ENCODE measurements around the gene KCNQ1OT1. TPM values are rescaled to one million over a fixed set of nuclear protein-coding genes. Genes with fewer than 3 reads are reported as not detected.

The KCNQ1OT1 gene
- total RNA-seq, 2 donors from 2014 or later, result 0.24 to 0.64 TPM

DNA sequence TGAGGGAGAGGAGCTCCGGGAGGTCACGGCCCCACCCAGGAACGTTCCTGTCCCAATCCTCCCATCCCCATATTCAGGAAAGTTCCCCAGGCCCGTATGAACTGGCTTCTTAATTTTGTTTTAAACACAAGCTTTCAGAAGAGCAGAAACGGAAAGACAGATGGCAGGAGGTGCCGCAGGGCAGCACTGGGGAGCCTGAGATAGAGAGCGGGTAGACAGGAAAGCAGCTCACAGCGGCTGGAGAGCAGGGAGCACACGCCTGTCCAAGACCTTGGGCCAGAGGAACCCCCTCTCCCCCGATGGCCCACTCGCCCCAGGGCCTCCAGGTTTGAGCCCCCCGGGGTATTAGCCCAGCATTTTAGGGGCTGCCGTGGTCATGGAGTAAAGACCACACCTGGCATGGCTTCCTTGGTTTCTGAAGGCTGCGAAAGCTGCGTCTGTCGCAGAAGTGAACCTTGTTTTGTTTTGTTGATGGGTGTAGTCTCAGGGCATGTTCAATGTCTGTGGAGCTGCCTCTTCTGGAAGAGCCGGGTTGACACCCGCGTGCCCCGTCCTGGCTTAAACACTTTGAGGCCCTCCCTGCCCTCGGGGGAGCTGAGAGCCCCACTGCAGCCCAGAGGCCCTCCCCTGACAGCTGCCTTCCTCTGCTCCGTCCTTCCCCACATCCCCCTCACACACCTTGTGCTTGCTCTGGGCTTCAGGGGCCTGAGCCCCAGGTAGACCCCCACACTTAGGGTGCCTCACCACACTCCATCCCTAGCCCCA, 17.9 kb upstream of the KCNQ1OT1 start:
- Mint-ChIP-seq H3K4me3 (no peak overlapping the region), H3K9me3 (no peaks in the 10 kb centered on the region), H3K27me3 (no peaks in the 10 kb centered on the region), H3K4me1 (no peaks in the 10 kb centered on the region), H3K27ac (no peak overlapping the region), H3K36me3 (ENCODE audit: low read depth) (no peaks in the 10 kb centered on the region)
- no peak for ATAC-seq (replicated peaks)

DNA sequence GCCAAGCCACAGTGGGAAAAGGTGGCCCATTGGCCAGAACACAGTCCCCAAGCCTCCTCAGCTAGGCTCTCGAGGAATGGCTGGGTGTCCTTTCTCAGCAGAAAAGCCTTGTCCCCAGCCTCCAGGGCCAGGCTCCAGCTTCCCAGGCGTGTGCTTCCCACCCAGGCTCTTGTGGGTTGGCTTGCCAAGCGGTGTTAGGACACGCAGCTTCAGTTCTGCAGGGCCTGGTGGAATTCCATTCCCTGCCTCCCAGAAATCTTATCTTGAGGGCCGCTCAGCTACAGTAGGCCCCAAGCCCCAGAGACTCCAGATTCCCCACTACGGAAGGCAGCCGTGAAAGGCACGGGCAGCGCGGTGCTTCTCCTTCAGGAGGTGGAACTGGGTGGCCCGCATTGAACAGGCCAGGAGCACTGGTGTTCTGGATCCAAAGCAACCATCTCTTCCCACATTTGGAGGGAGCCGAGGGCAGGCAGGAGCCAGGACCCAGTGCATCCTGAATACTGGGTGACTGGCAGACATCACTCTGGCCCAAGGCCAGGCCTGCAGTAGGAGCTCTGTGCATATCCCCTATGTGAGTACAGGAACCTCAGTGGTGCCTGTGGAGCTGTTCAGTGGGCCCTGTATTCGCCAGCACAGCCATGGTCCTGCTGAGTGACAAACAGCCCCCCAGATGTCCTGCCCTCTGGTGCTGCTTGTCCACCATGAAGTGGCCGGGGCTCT, 16.7 kb upstream of the KCNQ1OT1 start:
- no peak overlapping the region for H3K4me3 Mint-ChIP-seq
- H3K9me3 Mint-ChIP-seq, result no peaks in the 10 kb centered on the region
- H3K36me3 Mint-ChIP-seq (ENCODE audit: low read depth), result no peaks in the 10 kb centered on the region
- H3K27me3 Mint-ChIP-seq, result no peaks in the 10 kb centered on the region
- no peak overlapping the region for H3K27ac Mint-ChIP-seq
- H3K4me1 Mint-ChIP-seq, result no peaks in the 10 kb centered on the region
- no peak for ATAC-seq (replicated peaks)

DNA sequence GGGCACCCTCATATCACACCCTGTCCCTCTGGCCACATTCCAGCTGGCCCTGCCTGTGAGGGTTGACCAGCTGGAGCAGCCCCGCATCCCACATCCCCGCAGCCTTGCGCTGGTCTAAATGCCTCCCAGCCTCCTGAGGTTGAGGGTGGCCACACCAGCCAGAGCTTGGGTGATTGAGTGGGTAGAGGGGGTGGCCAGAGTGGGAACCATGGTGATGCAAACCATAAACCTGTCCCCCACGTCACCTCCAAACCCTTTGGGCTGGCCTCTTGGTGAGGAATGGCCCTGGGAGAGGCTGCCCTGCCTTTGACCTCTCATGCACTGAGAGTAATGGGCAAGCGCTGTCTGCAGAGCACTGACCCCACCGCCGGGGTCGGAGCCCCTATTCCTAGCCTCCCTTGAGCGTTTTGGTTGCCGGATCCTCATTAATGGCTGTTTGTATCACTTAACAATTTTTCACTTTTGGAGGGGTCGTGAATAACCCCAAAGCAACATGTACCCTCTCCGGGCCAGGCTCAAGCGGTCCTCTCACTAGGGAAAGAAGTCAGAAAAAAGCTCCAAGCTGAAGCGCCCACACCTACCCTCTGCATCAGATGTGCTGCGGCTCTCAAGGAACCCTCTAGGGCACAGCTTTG, 16.0 kb upstream of the KCNQ1OT1 start:
- H3K9me3 Mint-ChIP-seq, result no peaks in the 10 kb centered on the region
- ATAC-seq (replicated peaks), result no peak
- no peaks in the 10 kb centered on the region for H3K4me1 Mint-ChIP-seq
- H3K36me3 Mint-ChIP-seq (ENCODE audit: low read depth), result no peaks in the 10 kb centered on the region
- no peaks in the 10 kb centered on the region for H3K27me3 Mint-ChIP-seq
- H3K4me3 Mint-ChIP-seq, result no peak overlapping the region
- no peak overlapping the region for H3K27ac Mint-ChIP-seq

DNA sequence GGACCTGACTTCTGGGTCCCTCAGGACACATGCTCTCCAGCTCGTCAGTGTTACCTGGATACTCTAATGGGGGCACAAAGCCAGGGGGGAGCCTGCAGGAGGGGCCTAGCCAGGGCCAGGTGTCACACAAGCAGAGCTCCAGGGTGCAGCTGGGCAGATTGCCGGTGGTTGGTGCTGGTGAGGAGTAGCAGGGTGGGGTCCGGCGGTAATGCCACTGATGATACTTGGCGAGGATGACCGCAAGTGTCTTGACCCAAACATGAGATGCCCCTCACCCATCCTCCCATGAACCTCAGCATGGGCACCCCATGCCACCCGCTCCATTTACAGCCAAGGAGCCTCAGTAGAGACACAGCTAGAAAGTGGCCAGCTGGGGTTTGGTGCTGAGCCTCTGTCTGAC, 15.1 kb upstream of the KCNQ1OT1 start:
- Mint-ChIP-seq H3K27ac (no peak overlapping the region), H3K4me1 (no peaks in the 10 kb centered on the region), H3K9me3 (peaks cover 2% of the 10 kb centered on the region), H3K4me3 (no peak overlapping the region), H3K27me3 (no peaks in the 10 kb centered on the region), H3K36me3 (ENCODE audit: low read depth) (no peaks in the 10 kb centered on the region)
- ATAC-seq (replicated peaks), result no peak

DNA sequence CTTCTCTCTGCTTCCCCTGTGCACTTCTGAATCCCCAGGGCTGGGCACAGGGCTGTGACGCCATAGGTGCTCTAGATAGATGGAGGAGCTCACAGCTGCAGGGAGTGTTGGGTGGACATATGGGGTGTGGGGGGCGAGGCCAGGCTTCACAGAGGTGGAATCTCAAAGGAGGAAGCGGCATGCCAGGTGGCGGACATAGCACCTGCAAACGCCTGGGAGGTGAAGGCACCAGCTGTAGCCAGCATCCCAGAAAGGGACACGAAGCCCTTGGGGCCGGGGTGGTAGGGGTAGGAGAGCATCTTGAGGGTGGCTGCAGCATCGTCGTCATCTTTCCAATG, 14.6 kb upstream of the KCNQ1OT1 start:
- no peaks in the 10 kb centered on the region for H3K4me1 Mint-ChIP-seq
- no peaks in the 10 kb centered on the region for H3K27me3 Mint-ChIP-seq
- no peak for ATAC-seq (replicated peaks)
- H3K36me3 Mint-ChIP-seq (ENCODE audit: low read depth), result no peaks in the 10 kb centered on the region
- H3K4me3 Mint-ChIP-seq, result no peak overlapping the region
- H3K9me3 Mint-ChIP-seq, result peaks cover 5% of the 10 kb centered on the region
- no peak overlapping the region for H3K27ac Mint-ChIP-seq

DNA sequence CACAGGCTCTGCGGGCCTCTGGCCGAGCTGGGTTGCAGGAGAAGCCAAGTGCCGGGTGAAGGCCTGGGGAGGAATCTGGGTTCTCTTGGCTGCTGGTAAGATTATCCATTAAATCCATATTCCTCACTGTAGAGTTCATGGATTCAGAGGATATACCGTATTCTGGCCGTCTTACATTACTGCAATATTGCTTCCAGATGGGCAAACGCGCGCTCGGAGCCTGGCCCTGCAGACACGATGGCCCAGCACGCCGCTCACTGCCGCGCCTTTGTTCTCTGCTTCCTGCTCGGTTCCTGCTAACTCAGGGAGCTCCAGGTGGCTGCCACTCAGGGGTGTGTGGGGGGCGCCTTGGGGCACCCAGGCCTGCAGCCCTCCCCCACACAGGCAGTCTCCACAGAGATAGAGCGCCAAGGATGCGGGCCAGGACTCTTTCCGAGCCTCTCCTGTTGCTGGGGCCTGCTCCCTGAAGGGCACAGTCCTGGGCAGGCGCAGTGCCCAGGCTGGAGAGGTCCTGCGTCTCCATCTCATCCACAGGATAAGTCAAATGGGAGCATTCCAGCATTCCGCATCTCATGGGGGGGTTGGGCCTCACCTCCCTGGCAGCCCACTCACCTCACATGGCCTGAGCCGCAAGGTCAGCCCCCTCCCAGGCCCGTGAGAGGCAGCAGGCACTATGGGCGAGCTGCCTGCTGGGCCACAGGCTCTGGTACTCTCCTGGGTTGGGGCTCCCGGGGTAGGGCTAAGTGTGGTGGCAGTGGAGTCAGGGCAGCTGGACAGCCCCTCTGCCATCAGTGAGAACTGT, 14.1 kb upstream of the KCNQ1OT1 start:
- Mint-ChIP-seq H3K27ac (no peak overlapping the region), H3K4me1 (no peaks in the 10 kb centered on the region), H3K36me3 (ENCODE audit: low read depth) (no peaks in the 10 kb centered on the region), H3K9me3 (peaks cover 5% of the 10 kb centered on the region), H3K27me3 (no peaks in the 10 kb centered on the region), H3K4me3 (no peak overlapping the region)
- ATAC-seq (replicated peaks), result no peak

DNA sequence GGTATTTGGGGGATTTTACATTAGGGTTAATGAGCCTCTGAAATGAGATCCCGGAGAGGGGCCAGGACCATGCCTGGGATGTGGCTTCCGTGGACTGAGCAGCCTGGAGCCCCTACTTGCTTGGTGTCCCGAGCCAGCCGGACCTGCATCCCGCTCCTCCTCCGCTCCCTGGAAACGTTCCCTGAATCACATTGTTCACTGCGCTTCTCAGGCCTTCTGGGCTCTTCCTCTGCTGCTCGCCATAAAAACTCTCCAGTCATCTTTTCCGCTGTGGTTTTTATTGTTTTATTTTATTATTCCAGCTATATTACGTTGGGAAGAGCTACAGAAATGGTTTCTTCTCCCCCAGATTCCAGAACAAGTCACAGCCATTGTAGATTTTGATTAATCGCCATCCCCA, 13.3 kb upstream of the KCNQ1OT1 start:
- H3K9me3 Mint-ChIP-seq, result peaks cover 5% of the 10 kb centered on the region
- no peaks in the 10 kb centered on the region for H3K27me3 Mint-ChIP-seq
- ATAC-seq (replicated peaks), result no peak
- no peaks in the 10 kb centered on the region for H3K36me3 Mint-ChIP-seq (ENCODE audit: low read depth)
- no peak overlapping the region for H3K27ac Mint-ChIP-seq
- no peak overlapping the region for H3K4me3 Mint-ChIP-seq
- no peaks in the 10 kb centered on the region for H3K4me1 Mint-ChIP-seq

DNA sequence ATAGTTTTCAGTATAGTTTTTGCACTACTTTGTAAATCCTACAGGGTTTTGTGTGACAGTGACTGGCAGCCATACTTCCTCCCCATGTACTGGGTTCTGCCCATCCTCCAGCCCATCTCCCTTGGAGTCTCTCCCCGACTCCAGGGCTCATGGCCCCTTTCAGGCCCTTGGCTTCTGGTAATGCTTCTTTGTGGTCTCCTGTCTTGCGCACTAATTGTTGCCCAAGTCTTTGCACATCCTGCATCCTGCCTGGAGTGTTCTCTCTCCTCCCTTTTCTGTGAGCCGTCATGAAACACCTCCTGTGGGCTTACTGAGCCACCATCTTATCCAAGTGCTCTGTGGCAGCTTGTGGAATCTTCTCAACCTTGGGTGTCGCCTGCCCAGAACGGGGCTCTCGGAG, 11.4 kb upstream of the KCNQ1OT1 start:
- Mint-ChIP-seq H3K9me3 (peaks cover 5% of the 10 kb centered on the region), H3K4me3 (no peak overlapping the region), H3K27me3 (no peaks in the 10 kb centered on the region), H3K27ac (no peak overlapping the region), H3K36me3 (ENCODE audit: low read depth) (no peaks in the 10 kb centered on the region), H3K4me1 (no peaks in the 10 kb centered on the region)
- no peak for ATAC-seq (replicated peaks)

DNA sequence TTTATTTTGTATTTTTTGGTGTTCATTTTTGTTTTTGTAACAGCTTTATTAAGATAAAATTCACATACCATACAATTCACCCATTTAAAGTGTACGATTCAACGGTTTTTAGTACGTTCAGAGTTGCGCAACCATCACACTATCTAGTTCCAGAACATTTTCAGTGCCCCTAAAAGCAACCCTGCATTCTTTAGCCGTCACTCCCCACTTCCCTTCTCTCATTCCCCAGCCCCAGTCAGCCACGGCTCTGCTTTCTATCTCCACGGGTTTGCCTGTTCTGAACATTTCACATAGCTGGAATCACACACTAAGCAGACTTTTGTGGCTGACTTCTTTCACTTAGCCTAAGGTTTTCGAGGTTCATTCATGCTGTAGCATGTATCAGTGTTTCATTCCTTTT, 9.6 kb upstream of the KCNQ1OT1 start:
- H3K27ac Mint-ChIP-seq, result no peak overlapping the region
- H3K4me3 Mint-ChIP-seq, result no peak overlapping the region
- no peaks in the 10 kb centered on the region for H3K27me3 Mint-ChIP-seq
- no peaks in the 10 kb centered on the region for H3K4me1 Mint-ChIP-seq
- H3K9me3 Mint-ChIP-seq, result peaks cover 5% of the 10 kb centered on the region
- H3K36me3 Mint-ChIP-seq (ENCODE audit: low read depth), result no peaks in the 10 kb centered on the region
- ATAC-seq (replicated peaks), result no peak

DNA sequence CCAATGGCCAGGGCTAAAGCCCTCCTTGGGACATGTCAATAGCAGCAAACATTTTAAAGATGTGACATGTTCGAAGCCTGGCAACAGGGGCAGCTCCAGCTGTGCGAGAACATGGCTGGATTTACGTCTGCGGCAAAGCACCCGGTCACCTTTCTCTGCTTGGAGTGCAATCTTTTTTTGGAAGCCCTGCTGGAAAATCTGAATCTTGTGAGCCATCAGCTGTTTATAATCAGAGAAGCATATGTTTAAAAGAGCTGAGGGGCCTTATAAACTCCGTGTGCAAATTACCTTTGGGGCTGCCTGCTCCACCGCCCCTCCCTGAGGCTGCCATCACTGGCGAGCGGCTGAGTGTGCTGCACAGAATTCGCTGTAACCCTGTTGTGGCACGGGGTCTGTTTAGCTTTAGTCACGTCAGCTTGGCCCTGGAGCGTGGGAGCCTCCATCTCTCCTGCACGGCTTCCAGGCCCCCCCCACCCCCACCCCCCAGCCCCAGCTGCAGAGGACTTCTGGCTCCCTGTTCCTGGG, 9.0 kb upstream of the KCNQ1OT1 start:
- no peak for ATAC-seq (replicated peaks)
- Mint-ChIP-seq H3K4me1 (no peaks in the 10 kb centered on the region), H3K27me3 (no peaks in the 10 kb centered on the region), H3K4me3 (no peak overlapping the region), H3K36me3 (ENCODE audit: low read depth) (no peaks in the 10 kb centered on the region), H3K9me3 (peaks cover 5% of the 10 kb centered on the region), H3K27ac (no peak overlapping the region)

DNA sequence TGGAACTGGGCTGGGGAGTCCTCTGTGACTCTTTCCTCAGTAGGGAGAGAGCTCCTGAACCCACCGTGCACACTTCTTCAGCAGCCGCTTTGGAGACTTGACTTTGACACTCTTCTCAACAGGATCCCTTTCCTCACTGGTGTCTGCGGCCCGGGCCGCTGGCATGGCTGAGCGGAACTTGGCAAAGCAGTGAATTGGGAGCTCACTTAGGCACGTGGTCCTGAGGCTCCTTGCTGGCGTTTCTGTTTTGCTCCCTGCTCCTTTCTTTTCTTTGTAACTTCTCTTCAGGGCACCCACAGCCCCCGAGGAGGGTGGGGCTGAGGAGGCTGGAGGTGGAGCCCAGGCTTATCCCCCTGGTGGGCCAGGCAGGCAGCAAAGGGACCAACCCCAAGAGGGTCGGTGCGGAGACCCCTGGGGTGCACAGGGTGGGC, 8.4 kb upstream of the KCNQ1OT1 start:
- no peaks in the 10 kb centered on the region for H3K4me1 Mint-ChIP-seq
- H3K27ac Mint-ChIP-seq, result no peak overlapping the region
- no peaks in the 10 kb centered on the region for H3K36me3 Mint-ChIP-seq (ENCODE audit: low read depth)
- H3K4me3 Mint-ChIP-seq, result no peak overlapping the region
- ATAC-seq (replicated peaks), result no peak
- H3K27me3 Mint-ChIP-seq, result no peaks in the 10 kb centered on the region
- H3K9me3 Mint-ChIP-seq, result peaks cover 5% of the 10 kb centered on the region

DNA sequence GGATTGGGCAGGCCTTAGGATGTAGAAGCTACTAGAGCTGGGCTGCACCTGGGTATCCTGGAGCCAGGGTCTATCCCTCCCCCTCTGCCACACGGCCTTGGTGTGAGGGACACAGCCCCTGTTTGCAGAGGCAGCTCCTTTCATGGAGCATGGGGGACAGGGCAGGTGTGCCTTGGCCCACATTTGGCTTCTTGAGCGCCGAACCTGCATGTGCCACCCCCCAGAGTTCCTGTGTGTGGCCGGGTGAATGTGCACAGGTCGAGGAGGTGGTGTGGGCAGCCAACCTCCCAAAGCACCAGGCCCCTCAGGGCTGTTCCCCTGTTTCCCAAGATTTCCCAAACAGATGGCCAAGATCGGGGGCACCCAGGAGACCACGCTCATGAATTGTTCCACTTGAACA, 7.9 kb upstream of the KCNQ1OT1 start:
- ATAC-seq (replicated peaks), result no peak

DNA sequence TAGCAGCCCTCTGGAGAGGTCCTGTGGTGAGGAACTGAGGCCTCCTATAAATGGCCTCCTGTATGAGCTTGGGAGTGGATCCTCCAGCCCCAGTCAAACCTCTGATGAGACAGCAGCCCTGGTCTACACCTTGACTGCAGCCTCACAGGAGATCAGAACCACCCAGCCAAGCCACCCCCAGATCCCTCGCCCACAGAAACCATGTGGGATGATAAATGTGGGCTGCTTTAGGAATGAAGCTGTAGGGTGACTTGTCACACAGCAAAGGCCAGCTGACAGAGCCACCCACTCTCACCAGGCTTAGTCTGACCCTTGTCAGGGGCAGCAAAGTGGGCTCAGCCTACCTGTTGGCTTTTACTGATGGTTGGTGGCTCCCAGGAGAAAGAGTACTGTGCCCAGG, 6.5 kb upstream of the KCNQ1OT1 start:
- Mint-ChIP-seq H3K27me3 (no peaks in the 10 kb centered on the region), H3K27ac (no peak overlapping the region), H3K4me3 (no peak overlapping the region), H3K4me1 (no peaks in the 10 kb centered on the region), H3K36me3 (ENCODE audit: low read depth) (no peaks in the 10 kb centered on the region), H3K9me3 (peaks cover 5% of the 10 kb centered on the region)
- ATAC-seq (replicated peaks), result no peak

More for the DNA sequence above, 7.9 kb upstream of the KCNQ1OT1 start:
- H3K4me1 Mint-ChIP-seq, result no peaks in the 10 kb centered on the region
- no peak overlapping the region for H3K27ac Mint-ChIP-seq
- H3K36me3 Mint-ChIP-seq (ENCODE audit: low read depth), result no peaks in the 10 kb centered on the region
- no peak overlapping the region for H3K4me3 Mint-ChIP-seq
- H3K9me3 Mint-ChIP-seq, result peaks cover 5% of the 10 kb centered on the region
- H3K27me3 Mint-ChIP-seq, result no peaks in the 10 kb centered on the region

DNA sequence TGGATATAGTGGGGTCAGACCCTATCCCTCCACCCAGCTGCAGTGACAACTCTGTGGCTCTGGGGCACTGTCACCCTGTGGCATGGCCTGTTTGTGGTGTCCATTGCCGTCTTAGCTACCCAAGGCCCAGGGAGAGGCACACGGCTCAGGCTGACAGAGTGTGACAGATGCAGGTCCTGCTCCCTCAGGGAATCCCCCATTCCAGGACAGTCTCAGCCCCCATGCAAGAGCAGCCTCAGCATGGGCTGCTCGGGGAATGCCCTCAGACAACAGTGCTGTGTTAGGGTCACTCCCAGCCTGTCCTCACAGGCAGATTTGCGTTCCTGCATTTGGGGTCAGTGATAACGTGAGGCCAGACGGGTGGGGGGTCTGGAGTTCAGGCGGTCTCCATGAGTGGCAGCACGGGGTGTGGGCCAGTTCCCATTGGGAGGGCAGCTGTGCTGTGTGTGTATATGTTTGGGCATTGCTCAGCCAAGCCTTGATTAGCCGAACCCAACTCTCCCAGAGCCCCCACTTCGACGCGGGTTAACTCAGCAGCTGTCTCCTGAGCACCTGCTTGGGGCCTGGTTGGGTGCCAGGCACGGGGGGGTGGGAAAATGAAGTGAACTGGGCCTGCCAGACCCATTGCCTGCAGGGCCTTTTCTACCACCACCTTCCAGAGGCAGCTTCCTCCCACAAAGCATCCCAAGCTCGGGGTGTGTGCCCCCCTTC, 5.3 kb upstream of the KCNQ1OT1 start:
- H3K4me1 Mint-ChIP-seq, result no peaks in the 10 kb centered on the region
- ATAC-seq (replicated peaks), result no peak
- H3K27me3 Mint-ChIP-seq, result no peaks in the 10 kb centered on the region
- peaks cover 5% of the 10 kb centered on the region for H3K9me3 Mint-ChIP-seq
- no peak overlapping the region for H3K27ac Mint-ChIP-seq
- H3K36me3 Mint-ChIP-seq (ENCODE audit: low read depth), result no peaks in the 10 kb centered on the region
- no peak overlapping the region for H3K4me3 Mint-ChIP-seq
